NT2/D1 (cell line): Measurements from ENCODE around the gene PTPN20.

ENCODE experiments used
- SUZ12 ChIP-seq: IDR thresholded peaks from 2 replicates; pipeline ENCODE4 v1.6.1; 2011; ENCODE audit not compliant: insufficient read length, insufficient read depth; ENCODE audit errors: extremely low read depth
- YY1 ChIP-seq: IDR thresholded peaks from 2 replicates; pipeline ENCODE4 v1.6.1; 2011; ENCODE audit not compliant: insufficient read length, insufficient read depth
- ZNF274 ChIP-seq: IDR thresholded peaks from 2 replicates; pipeline ENCODE4 v1.6.1; 2011; ENCODE audit warnings: mild to moderate bottlenecking, low read depth, low read length

DNA sequence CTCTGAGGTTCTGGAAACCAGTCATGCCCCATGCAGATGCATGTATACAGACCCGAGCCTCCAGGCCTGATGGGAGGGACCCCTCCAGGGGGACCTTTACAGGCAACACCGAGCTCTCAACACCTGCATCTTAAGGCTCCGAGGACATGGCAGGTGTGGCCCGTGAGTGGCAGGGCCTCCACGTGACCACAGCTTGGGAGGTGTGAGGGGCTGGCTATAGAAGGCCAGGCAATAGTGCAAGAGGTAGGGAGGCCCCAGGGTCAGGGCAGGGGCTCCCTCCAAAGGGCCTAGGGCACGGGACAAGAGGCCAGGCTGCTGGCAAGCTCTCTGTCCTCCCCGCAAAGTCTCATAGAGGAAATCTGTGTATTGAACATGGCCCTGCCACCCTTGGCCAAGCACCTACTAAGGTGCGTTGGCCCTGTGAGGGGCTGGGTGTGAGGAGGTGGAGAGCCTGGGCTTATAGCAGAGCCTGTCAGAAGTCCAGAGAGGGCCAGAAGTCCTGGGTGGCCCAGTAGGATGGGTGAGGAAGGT lies 134.2 kb downstream of the PTPN20 start:
- TF ChIP-seq ZNF274 (no peak), SUZ12 (no peak), YY1 (no peak)
